Measurements from ENCODE around the gene LRSAM1. TPM values are rescaled to one million over a fixed set of nuclear protein-coding genes. Genes with fewer than 3 reads are reported as not detected.

The LRSAM1 gene
- total RNA-seq, 3 donors from 2014 or later = 16.8 to 29.0 (median 17.9) TPM

DNA sequence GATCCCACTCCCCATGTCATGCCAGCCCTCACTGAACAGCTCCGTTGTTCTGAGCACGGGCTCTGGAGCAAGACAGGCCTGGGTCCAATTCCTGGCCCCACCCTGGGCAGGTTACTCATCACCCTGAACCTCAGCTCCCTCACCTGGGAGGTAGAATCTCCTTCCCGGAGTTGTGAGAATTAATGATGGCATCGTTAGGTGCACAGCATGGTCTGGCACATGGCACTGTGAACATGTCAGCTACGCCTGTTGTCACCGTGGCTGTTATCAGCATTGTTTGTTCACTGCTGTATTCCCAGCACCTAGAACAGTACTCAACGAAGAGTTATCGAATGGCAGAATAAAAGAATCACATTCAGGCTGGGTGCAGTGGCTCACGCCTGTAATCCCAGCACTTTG is 43.0 kb downstream of the LRSAM1 start:
- intact Hi-C loops (cut with DNase I, micrococcal nuclease) = no loop called here
- no peaks in the 10 kb centered on the region for H3K9me3 ChIP-seq
- H3K4me1 ChIP-seq (ENCODE audit: low read depth) = peaks cover 6% of the 10 kb centered on the region
- no peak for TF ChIP-seq CTCF (IDR thresholded peaks at IDR 0.05)
- DNase-seq (no peak), ATAC-seq (peak; percentile 40)
- no peaks in the 10 kb centered on the region for H3K36me3 ChIP-seq (ENCODE audit: low read depth)
- no peak overlapping the region for H3K4me3 ChIP-seq

- no peaks in the 10 kb centered on the region for H3K36me3 ChIP-seq (ENCODE audit: low read depth)
- no peak for TF ChIP-seq CTCF (IDR thresholded peaks at IDR 0.05)
- peak in 1 of 3 donors; percentile 59 for DNase-seq
Observed at GRCh38 chr9:127495884-127496555, 44.7 kb downstream of the LRSAM1 start.

GRCh38 chr9:127496974-127497373 is 45.7 kb downstream of the LRSAM1 start:
- intact Hi-C loops (cut with DNase I, micrococcal nuclease) = no loop called here
- ATAC-seq (no peak), DNase-seq (no peak)
- Histone ChIP-seq H3K4me1 (ENCODE audit: low read depth) (peaks cover 6% of the 10 kb centered on the region), H3K36me3 (ENCODE audit: low read depth) (no peaks in the 10 kb centered on the region), H3K9me3 (no peaks in the 10 kb centered on the region), H3K4me3 (no peak overlapping the region)
- no peak for TF ChIP-seq CTCF (IDR thresholded peaks at IDR 0.05)

More at GRCh38 chr9:127495884-127496555, 44.7 kb downstream of the LRSAM1 start:
- H3K4me1 ChIP-seq (ENCODE audit: low read depth) = peaks cover 6% of the 10 kb centered on the region
- H3K4me3 ChIP-seq = no peak overlapping the region
- intact Hi-C loops (cut with DNase I, micrococcal nuclease) = no loop called here
- H3K9me3 ChIP-seq = no peaks in the 10 kb centered on the region
- peak; percentile 64 for ATAC-seq

- intact Hi-C loops (cut with DNase I, micrococcal nuclease) = no loop called here
- Histone ChIP-seq H3K9me3 (no peaks in the 10 kb centered on the region), H3K4me3 (no peak overlapping the region), H3K36me3 (ENCODE audit: low read depth) (no peaks in the 10 kb centered on the region), H3K4me1 (ENCODE audit: low read depth) (peaks cover 6% of the 10 kb centered on the region)
- ATAC-seq (no peak), DNase-seq (no peak)
- no peak for TF ChIP-seq CTCF (IDR thresholded peaks at IDR 0.05)
Observed at GRCh38 chr9:127497656-127498290, 46.5 kb downstream of the LRSAM1 start.

GRCh38 chr9:127498298-127498697 is 47.0 kb downstream of the LRSAM1 start:
- no peaks in the 10 kb centered on the region for H3K36me3 ChIP-seq (ENCODE audit: low read depth)
- no peak for DNase-seq
- intact Hi-C loops (cut with DNase I, micrococcal nuclease) = no loop called here

More at GRCh38 chr9:127498298-127498697, 47.0 kb downstream of the LRSAM1 start:
- no peak for TF ChIP-seq CTCF (IDR thresholded peaks at IDR 0.05)
- ATAC-seq = no peak
- no peak overlapping the region for H3K4me3 ChIP-seq
- H3K4me1 ChIP-seq (ENCODE audit: low read depth) = peaks cover 6% of the 10 kb centered on the region
- H3K9me3 ChIP-seq = no peaks in the 10 kb centered on the region
